HG02798 (cell line): ENCODE data around the gene COL25A1.

Experiments used
- ATAC-seq: cut with Tn5 transposase; IDR thresholded peaks from one replicate; pipeline ENCODE4 v1.9.1; 2021; ENCODE audit warnings: mild to moderate bottlenecking; ENCODE audit not compliant: unreplicated experiment, poor library complexity

COL25A1 gene

GRCh38 chr4:109177096-109177810 is 125.2 kb downstream of the COL25A1 start:
- no peak for ATAC-seq

GRCh38 chr4:109174224-109174953 is 128.1 kb downstream of the COL25A1 start:
- ATAC-seq, result no peak

- ATAC-seq, result no peak
Measured at GRCh38 chr4:109172301-109172700, 130.2 kb downstream of the COL25A1 start.

- ATAC-seq, result no peak
Measured at GRCh38 chr4:109171070-109171469, 131.4 kb downstream of the COL25A1 start.

GRCh38 chr4:109169170-109169569 is 133.3 kb downstream of the COL25A1 start:
- ATAC-seq, result no peak

- ATAC-seq, result no peak
Measured at GRCh38 chr4:109166586-109166985, 135.9 kb downstream of the COL25A1 start.

GRCh38 chr4:109166126-109166525 is 136.3 kb downstream of the COL25A1 start:
- no peak for ATAC-seq

- no peak for ATAC-seq
Measured at GRCh38 chr4:109164011-109164410, 138.4 kb downstream of the COL25A1 start.

- no peak for ATAC-seq
Measured at GRCh38 chr4:109163493-109163892, 139.0 kb downstream of the COL25A1 start.

GRCh38 chr4:109162759-109163158 is 139.7 kb downstream of the COL25A1 start:
- ATAC-seq, result no peak

- ATAC-seq, result no peak
Measured at GRCh38 chr4:109160494-109160893, 142.0 kb downstream of the COL25A1 start.

- ATAC-seq, result no peak
Measured at GRCh38 chr4:109157696-109158095, 144.8 kb downstream of the COL25A1 start.

- ATAC-seq, result no peak
Measured at GRCh38 chr4:109157205-109157604, 145.3 kb downstream of the COL25A1 start.

GRCh38 chr4:109156356-109156755 is 146.1 kb downstream of the COL25A1 start:
- ATAC-seq, result no peak

- no peak for ATAC-seq
Measured at GRCh38 chr4:109155682-109156283, 146.7 kb downstream of the COL25A1 start.

GRCh38 chr4:109155084-109155483 is 147.4 kb downstream of the COL25A1 start:
- no peak for ATAC-seq

GRCh38 chr4:109154424-109154823 is 148.0 kb downstream of the COL25A1 start:
- no peak for ATAC-seq

- ATAC-seq, result no peak
Measured at GRCh38 chr4:109149836-109150235, 152.6 kb downstream of the COL25A1 start.

- no peak for ATAC-seq
Measured at GRCh38 chr4:109148577-109149075, 153.8 kb downstream of the COL25A1 start.

GRCh38 chr4:109147135-109147534 is 155.3 kb downstream of the COL25A1 start:
- no peak for ATAC-seq

- ATAC-seq, result no peak
Measured at GRCh38 chr4:109146499-109146898, 156.0 kb downstream of the COL25A1 start.
